HepG2 (cell line): ENCODE measurements around the gene SLC25A11. TPM values are rescaled to one million over a fixed set of nuclear protein-coding genes. Genes with fewer than 3 reads are reported as not detected.

Experiments used
- ARID4A ChIP-seq: sonication (generic); formaldehyde crosslinking; IDR thresholded peaks from 2 replicates; pipeline ENCODE4 v1.5.0; 2020; ENCODE audit warnings: mild to moderate bottlenecking, missing genetic modification reagents, borderline replicate concordance
- BRCA1 ChIP-seq: sonication (generic); formaldehyde crosslinking; IDR thresholded peaks from 2 replicates; pipeline ENCODE4 v1.4.0; 2020; ENCODE audit warnings: missing genetic modification reagents
- HNF1A ChIP-seq, 2 experiments: sonication (generic) in 1 of 2; formaldehyde crosslinking in 1 of 2; IDR thresholded peaks; 2 replicates each; pipeline versions ENCODE4 v1.4.0 to v1.6.1; 2016 to 2020; ENCODE audit warnings: borderline replicate concordance in 1 of 2, low read depth in 1 of 2, mild to moderate bottlenecking in 1 of 2, missing genetic modification reagents in 1 of 2
- MEIS2 ChIP-seq: sonication (generic); formaldehyde crosslinking; IDR thresholded peaks from 2 replicates; pipeline ENCODE4 v1.9.0; 2021; ENCODE audit warnings: mild to moderate bottlenecking, missing genetic modification reagents
- SAFB2 ChIP-seq: sonication (generic); formaldehyde crosslinking; IDR thresholded peaks from 2 replicates; pipeline ENCODE4 v1.5.1; 2020; ENCODE audit warnings: missing genetic modification reagents, low read depth, mild to moderate bottlenecking, borderline replicate concordance
- SMARCC2 ChIP-seq: fragments of 450-650 bp; IDR thresholded peaks from 2 replicates; pipeline ENCODE4 v1.6.1; 2017; ENCODE audit warnings: antibody characterized with exemption, mild to moderate bottlenecking
- SP4 ChIP-seq: sonication (generic); formaldehyde crosslinking; IDR thresholded peaks from 2 replicates; pipeline ENCODE4 v1.8.1; 2023; ENCODE audit warnings: mild to moderate bottlenecking, missing genetic modification reagents
- TMF1 ChIP-seq: sonication (generic); formaldehyde crosslinking; IDR thresholded peaks from 2 replicates; pipeline ENCODE4 v1.8.1; 2022; ENCODE audit warnings: low read depth, missing genetic modification reagents
- ZBTB25 ChIP-seq: IDR thresholded peaks from 2 replicates; pipeline ENCODE4 v1.6.1; 2018; ENCODE audit warnings: missing genetic modification reagents
- ZFP1 ChIP-seq: IDR thresholded peaks from 2 replicates; pipeline ENCODE4 v1.6.1; 2016
- ZFP36L1 ChIP-seq: sonication (generic); formaldehyde crosslinking; IDR thresholded peaks from 2 replicates; pipeline ENCODE4 v1.8.0; 2022; ENCODE audit warnings: mild to moderate bottlenecking, missing genetic modification reagents, moderate library complexity
- ZNF136 ChIP-seq: sonication (generic); formaldehyde crosslinking; IDR thresholded peaks from 2 replicates; pipeline ENCODE4 v1.8.1; 2022; ENCODE audit warnings: low read depth, mild to moderate bottlenecking, moderate library complexity, missing genetic modification reagents
- ZNF225 ChIP-seq: sonication (generic); formaldehyde crosslinking; IDR thresholded peaks from 2 replicates; pipeline ENCODE4 v1.4.0; 2020; ENCODE audit warnings: mild to moderate bottlenecking, missing genetic modification reagents
- ZNF34 ChIP-seq: sonication (generic); formaldehyde crosslinking; IDR thresholded peaks from 2 replicates; pipeline ENCODE4 v1.4.0; 2020; ENCODE audit warnings: mild to moderate bottlenecking, missing genetic modification reagents, borderline replicate concordance
- ZNF431 ChIP-seq: sonication (generic); formaldehyde crosslinking; IDR thresholded peaks from 2 replicates; pipeline ENCODE4 v1.9.0; 2022; ENCODE audit warnings: missing genetic modification reagents, low read depth, mild to moderate bottlenecking, borderline replicate concordance
- ZNF773 ChIP-seq: sonication (generic); formaldehyde crosslinking; IDR thresholded peaks from 2 replicates; pipeline ENCODE4 v1.4.0; 2020; ENCODE audit warnings: missing genetic modification reagents, borderline replicate concordance
- ZNF839 ChIP-seq: sonication (generic); formaldehyde crosslinking; IDR thresholded peaks from 2 replicates; pipeline ENCODE4 v1.4.0; 2020; ENCODE audit warnings: missing genetic modification reagents, mild to moderate bottlenecking, borderline replicate concordance
- polyA plus RNA-seq, 8 experiments: library from polyadenylated mRNA; depleted of rRNA in 3 of 8; stranded (reverse) in 7 of 8; unstranded in 1 of 8; fragments of >200 nt; fragmentation: Illumina TruSeq in 4 of 8; extraction: Trizol in 4 of 8; gene quantifications; 2 replicates each; pipeline versions ENCODE4 v1.2.1 to v1.2.3, GENCODE V29; 2011 to 2016; ENCODE audit warnings: low read depth in 4 of 8, missing spikeins in 1 of 8, mixed read lengths in 1 of 8; ENCODE audit not compliant: insufficient read depth in 1 of 8
- total RNA-seq, 5 experiments: library from RNA; depleted of rRNA; stranded (reverse); fragments of >200 nt; fragmentation: Illumina TruSeq; extraction: Trizol; gene quantifications; 2 replicates each; pipeline ENCODE4 v1.2.3, GENCODE V29; 2016; ENCODE audit warnings: low read depth in 1 of 5

Gene SLC25A11
- total and polyA plus RNA-seq, 2 of the 13 experiments (the other 11 are each of a cell fraction or from before 2014, with no cell fraction given), result 35.4 to 47.2 TPM

- TF ChIP-seq HNF1A (IDR thresholded peaks at IDR 0.05; ENCODE audit: low read depth) (no peak), HNF1A (CRISPR knock-in tag; IDR thresholded peaks at IDR 0.05; ENCODE audit: borderline replicate concordance) (peak; percentile 49; the same call in 1 of the 2 replicates), SP4 (peak; percentile 60; the same call in 1 of the 2 replicates), ZNF225 (CRISPR knock-in tag) (no peak; the same call in 1 of the 2 replicates), ZNF431 (CRISPR knock-in tag) (no peak), SAFB2 (CRISPR knock-in tag) (no peak), MEIS2 (CRISPR knock-in tag) (0 out of 2 replicates have a peak, but pooled peaks have one; percentile 4), ZNF773 (CRISPR knock-in tag) (no peak; the same call in 1 of the 2 replicates), ZNF34 (CRISPR knock-in tag) (no peak), ZNF839 (CRISPR knock-in tag) (no peak; the same call in 1 of the 2 replicates), ZNF136 (CRISPR knock-in tag) (0 out of 2 replicates have a peak, but pooled peaks have one; percentile 77), TMF1 (CRISPR knock-in tag) (0 out of 2 replicates have a peak, but pooled peaks have one; percentile 41), SMARCC2 (no peak), BRCA1 (no peak), ZBTB25 (CRISPR knock-in tag) (peak; percentile 48; the same call in 1 of the 2 replicates), ZFP36L1 (CRISPR knock-in tag) (peak; percentile 78), ZFP1 (CRISPR knock-in tag) (0 out of 2 replicates have a peak, but pooled peaks have one; percentile 21), ARID4A (CRISPR knock-in tag) (peak; percentile 92)
Measured at GRCh38 chr17:4986951-4987766, 47.3 kb upstream of the SLC25A11 start, which contains the start of gene CAMTA2 (continued).
